AG09309 (cell line): ENCODE measurements around the gene LYRM4.

Source experiments
- DNase-seq: peaks from one replicate; pipeline ENCODE4 v3.0.0-alpha.2; 2010; ENCODE audit warnings: low read depth
- H3K4me3 ChIP-seq: 2 replicates; pipeline ENCODE4 v1.5.1; 2011; ENCODE audit warnings: mild to moderate bottlenecking, low read depth, low read length, moderate library complexity; ENCODE audit not compliant: control insufficient read depth
- CTCF ChIP-seq: IDR thresholded peaks from 2 replicates; pipeline ENCODE4 v1.5.1; 2011; ENCODE audit warnings: mild to moderate bottlenecking, low read depth, low read length, inconsistent platforms; ENCODE audit not compliant: insufficient read depth, control insufficient read depth; ENCODE audit errors: missing control alignments

Gene LYRM4

GRCh38 chr6:5223309-5223708, 37.4 kb downstream of the LYRM4 start:
- DNase-seq, result no peak
- TF ChIP-seq CTCF, result no peak
- H3K4me3 ChIP-seq, result no peak overlapping the region

GRCh38 chr6:5220443-5220842, 40.3 kb downstream of the LYRM4 start:
- DNase-seq, result no peak
- TF ChIP-seq CTCF, result no peak

GRCh38 chr6:5219011-5219691, 41.6 kb downstream of the LYRM4 start:
- no peak for DNase-seq
- no peak overlapping the region for H3K4me3 ChIP-seq
- no peak for TF ChIP-seq CTCF

More at GRCh38 chr6:5220443-5220842, 40.3 kb downstream of the LYRM4 start:
- H3K4me3 ChIP-seq, result no peak overlapping the region

- no peak for DNase-seq
- TF ChIP-seq CTCF, result no peak
- H3K4me3 ChIP-seq, result no peak overlapping the region
These were observed 43.4 kb downstream of the LYRM4 start for GRCh38 chr6:5217356-5217755.

GRCh38 chr6:5215799-5216198, 45.0 kb downstream of the LYRM4 start:
- no peak overlapping the region for H3K4me3 ChIP-seq
- DNase-seq, result no peak
- no peak for TF ChIP-seq CTCF

- no peak for TF ChIP-seq CTCF
- no peak overlapping the region for H3K4me3 ChIP-seq
- no peak for DNase-seq
These were observed 45.6 kb downstream of the LYRM4 start for GRCh38 chr6:5215159-5215558.
